ENCODE measurements around the gene LIM2.

The LIM2 gene

DNA sequence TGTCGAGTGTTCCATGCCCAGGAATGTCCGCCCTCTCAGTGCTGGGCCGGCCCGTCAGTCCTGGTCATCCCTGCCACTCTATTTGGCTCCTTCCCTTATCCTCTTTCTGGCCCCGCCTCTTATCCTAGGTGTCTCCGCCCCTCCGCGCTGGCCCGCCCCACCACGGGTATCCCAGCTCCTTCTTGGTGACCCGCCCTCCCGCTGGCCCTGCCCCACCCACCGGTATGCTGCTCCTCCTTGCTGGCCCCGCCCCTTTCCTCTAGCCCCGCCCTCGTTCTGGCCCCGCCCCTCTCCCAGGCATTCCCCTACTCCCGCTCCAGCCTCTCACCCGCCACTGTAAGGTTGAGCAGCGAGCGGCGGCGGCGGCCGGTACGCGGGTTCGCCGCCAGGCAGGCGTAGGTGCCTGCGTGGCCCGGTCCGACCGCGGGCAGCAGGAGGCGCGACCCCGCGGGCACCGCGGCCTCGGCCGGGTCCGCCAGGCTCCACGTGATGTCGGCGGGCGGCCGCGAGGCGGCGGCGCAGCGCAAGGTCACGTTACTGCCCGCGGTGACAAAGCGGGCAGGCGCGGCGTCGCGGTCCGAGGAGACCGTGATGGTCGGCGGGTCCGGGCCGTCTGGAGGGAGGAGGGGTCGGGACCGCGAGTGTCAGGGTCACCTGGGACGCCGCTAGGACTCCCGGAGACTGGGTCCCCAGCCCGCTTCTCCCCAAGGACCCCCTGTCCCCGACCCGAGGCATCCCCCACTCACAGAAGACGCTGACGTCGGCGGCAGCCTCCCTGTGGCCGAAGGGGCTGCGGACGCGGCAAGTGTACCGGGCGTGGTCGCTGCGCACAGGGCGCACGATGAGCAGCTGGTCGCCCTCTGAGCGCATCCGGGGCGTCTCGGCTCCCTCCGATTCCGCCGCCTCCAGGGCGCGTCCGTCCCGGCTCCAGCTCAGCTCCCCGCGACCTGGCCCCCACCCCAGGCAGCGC is 47.8 kb downstream of the LIM2 start:
- H3K9ac ChIP-seq (ENCODE audit: low read depth in 1 of 2, low read length in 2 of 2): peak overlapping the region; percentile 32 to 65
- no peaks in the 10 kb centered on the region for H3K9me3 ChIP-seq (ENCODE audit: control insufficient read depth in 2 of 2, low read length in 2 of 2)
- peak overlapping the region; percentile 56 to 83 for H3K27ac ChIP-seq (ENCODE audit: low read depth in 2 of 2, low read length in 2 of 2)
- H3K36me3 ChIP-seq (ENCODE audit: control insufficient read depth in 2 of 2, insufficient read depth in 2 of 2, low read length in 2 of 2): peaks cover 2 to 3% of the 10 kb centered on the region in 2 donors
- H3K27me3 ChIP-seq (ENCODE audit: control insufficient read depth in 2 of 2, insufficient read depth in 2 of 2, low read length in 2 of 2): no peaks in the 10 kb centered on the region
- H3K4me1 ChIP-seq (ENCODE audit: control insufficient read depth in 2 of 2, insufficient read depth in 2 of 2, low read length in 2 of 2): peaks cover 5 to 10% of the 10 kb centered on the region in 2 donors
- peak overlapping the region; percentile 72 to 80 for H3K4me3 ChIP-seq (ENCODE audit: low read length in 2 of 2)

DNA sequence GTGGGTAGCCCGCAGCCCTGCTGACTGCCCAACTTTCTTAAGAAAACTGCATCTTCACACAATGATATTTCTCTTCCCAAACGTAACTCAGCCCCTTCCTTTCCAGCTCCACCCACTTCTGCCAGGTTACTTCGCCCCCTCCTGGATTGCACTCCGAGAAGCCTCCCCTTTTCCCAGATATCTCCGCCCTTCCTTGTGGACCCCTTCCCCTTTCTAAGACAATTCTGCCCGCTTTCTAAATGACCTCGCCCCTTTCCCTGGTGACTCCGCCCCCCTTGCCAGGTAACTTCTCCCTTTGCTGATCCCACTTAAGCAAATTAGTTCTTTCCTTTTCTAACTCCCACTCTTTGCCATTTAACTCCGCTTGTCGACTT is 48.5 kb downstream of the LIM2 start:
- Histone ChIP-seq H3K27ac (ENCODE audit: low read depth in 2 of 2, low read length in 2 of 2) (peak overlapping the region; percentile 56 to 83), H3K4me1 (ENCODE audit: control insufficient read depth in 2 of 2, insufficient read depth in 2 of 2, low read length in 2 of 2) (peaks cover 5 to 10% of the 10 kb centered on the region in 2 donors), H3K27me3 (ENCODE audit: control insufficient read depth in 2 of 2, insufficient read depth in 2 of 2, low read length in 2 of 2) (no peaks in the 10 kb centered on the region), H3K36me3 (ENCODE audit: control insufficient read depth in 2 of 2, insufficient read depth in 2 of 2, low read length in 2 of 2) (no peaks in the 10 kb centered on the region), H3K4me3 (ENCODE audit: low read length in 2 of 2) (peak overlapping the region; percentile 72 to 80), H3K9me3 (ENCODE audit: control insufficient read depth in 2 of 2, low read length in 2 of 2) (no peaks in the 10 kb centered on the region), H3K9ac (ENCODE audit: low read depth in 1 of 2, low read length in 2 of 2) (peak overlapping the region; percentile 24 to 40)

DNA sequence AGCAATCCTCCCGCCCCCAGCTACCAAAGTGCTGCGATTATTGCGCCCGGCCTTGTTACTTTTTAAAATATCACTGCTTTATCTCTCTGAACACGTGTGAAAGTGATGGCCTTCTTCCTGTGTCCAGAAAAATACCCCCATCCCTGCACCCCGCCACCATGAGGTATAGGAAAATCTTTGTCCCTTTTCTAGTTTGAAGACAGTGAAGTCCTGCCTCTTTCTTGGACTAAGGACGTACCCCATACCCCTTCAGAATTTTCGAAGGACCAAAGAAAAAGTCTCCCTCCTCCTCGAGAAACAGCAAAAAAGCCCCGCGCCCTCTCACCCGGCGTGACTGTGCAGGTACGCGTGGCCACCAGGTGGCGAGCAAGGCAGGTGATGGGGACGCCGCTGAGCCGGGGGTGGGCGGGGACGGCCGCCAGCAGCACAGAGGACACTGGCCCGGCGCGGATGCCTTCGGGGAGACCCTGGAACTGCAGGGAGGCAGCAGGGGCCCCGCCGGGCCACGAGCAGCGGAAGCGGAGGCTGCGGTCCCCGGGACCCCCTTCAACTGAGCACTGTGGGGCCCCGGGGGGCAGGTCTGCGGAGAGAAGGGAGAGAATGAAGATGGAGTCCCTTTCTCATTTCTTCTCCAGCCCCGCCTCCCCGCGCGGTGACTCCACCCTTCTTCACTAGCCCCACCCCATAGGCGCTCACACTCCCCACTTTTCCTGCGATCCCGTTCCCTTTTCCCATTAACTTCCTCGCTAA is 49.0 kb downstream of the LIM2 start:
- Histone ChIP-seq H3K27ac (ENCODE audit: low read depth in 2 of 2, low read length in 2 of 2) (peak overlapping the region; percentile 56 to 83), H3K9me3 (ENCODE audit: control insufficient read depth in 2 of 2, low read length in 2 of 2) (no peaks in the 10 kb centered on the region), H3K4me3 (ENCODE audit: low read length in 2 of 2) (peak overlapping the region; percentile 72 to 80), H3K9ac (ENCODE audit: low read depth in 1 of 2, low read length in 2 of 2) (peak overlapping the region; percentile 24 to 40), H3K36me3 (ENCODE audit: control insufficient read depth in 2 of 2, insufficient read depth in 2 of 2, low read length in 2 of 2) (no peaks in the 10 kb centered on the region), H3K4me1 (ENCODE audit: control insufficient read depth in 2 of 2, insufficient read depth in 2 of 2, low read length in 2 of 2) (peaks cover 5 to 10% of the 10 kb centered on the region in 2 donors), H3K27me3 (ENCODE audit: control insufficient read depth in 2 of 2, insufficient read depth in 2 of 2, low read length in 2 of 2) (no peaks in the 10 kb centered on the region)

- Histone ChIP-seq H3K4me1 (ENCODE audit: control insufficient read depth in 2 of 2, insufficient read depth in 2 of 2, low read length in 2 of 2) (peaks cover 5 to 10% of the 10 kb centered on the region in 2 donors), H3K9me3 (ENCODE audit: control insufficient read depth in 2 of 2, low read length in 2 of 2) (no peaks in the 10 kb centered on the region), H3K4me3 (ENCODE audit: low read length in 2 of 2) (no peak overlapping the region), H3K27me3 (ENCODE audit: control insufficient read depth in 2 of 2, insufficient read depth in 2 of 2, low read length in 2 of 2) (no peaks in the 10 kb centered on the region), H3K9ac (ENCODE audit: low read depth in 1 of 2, low read length in 2 of 2) (no peak overlapping the region), H3K36me3 (ENCODE audit: control insufficient read depth in 2 of 2, insufficient read depth in 2 of 2, low read length in 2 of 2) (no peaks in the 10 kb centered on the region), H3K27ac (ENCODE audit: low read depth in 2 of 2, low read length in 2 of 2) (no peak overlapping the region)
These were observed 49.8 kb downstream of the LIM2 start for GRCh38 chr19:51337861-51338562.

DNA sequence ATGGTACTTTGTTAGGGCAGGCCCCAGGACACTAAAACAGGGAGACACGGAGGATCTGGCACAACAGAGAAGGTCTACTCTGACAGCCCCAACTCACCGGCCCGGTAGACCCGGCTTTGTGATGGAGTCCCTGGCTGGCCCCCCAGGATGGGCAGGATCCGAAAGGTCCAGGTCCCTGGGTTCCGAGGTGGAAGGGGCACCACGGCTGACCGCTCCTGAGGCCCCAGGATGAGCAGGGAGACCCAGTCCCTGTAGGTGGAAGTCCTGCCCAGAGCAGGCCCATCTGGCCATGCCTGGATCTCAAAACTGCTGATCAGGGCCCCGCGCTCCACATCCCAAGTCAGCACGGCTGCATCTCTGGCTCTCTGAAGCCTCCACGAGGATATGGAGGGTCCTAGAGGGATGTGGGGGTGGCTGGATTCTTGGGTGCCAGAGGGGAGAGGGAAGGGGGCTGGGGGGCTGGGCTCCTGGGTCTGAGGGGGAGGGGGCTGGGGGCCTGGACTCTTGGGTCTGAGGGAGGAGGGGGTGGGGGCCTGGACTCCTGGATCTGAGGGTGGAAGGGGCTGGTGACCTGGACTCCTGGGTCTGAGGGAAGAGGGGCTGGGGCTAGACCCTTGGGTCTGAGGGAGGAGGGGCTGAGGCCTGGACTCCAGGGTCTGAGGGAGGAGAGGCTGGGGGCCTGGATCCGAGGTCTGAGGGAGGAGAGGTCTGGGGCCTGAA is 50.5 kb downstream of the LIM2 start:
- H3K9ac ChIP-seq (ENCODE audit: low read depth in 1 of 2, low read length in 2 of 2): no peak overlapping the region

DNA sequence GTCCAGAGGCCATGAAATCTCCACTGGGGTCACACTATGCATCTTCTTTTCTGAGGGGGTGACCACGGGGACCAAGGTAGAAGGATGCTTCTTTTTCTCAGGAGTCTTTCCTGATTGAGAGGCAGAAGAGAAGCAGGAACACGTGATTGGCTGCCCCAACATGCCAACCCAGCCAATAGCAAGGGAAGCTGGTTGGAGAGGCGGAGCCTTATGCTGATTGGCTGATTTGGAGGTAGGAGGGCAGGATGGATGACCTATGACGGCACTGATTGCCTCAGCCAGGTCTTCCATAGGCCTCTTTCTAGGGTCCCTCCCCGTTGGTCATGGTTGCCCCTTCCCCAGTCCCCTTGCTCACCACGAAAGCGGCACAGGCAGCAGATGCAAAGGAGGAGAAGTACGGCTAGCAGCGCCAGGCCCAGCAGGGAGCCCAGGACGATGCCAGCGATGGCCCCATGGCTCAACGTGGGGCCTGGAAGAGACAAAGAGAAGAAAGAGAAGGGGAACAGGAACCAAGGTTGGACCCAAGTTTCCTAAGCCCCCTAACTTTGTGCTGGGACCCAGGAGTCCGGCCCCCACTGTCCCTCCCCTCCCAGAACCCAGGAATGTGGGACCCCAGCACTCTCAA is 53.8 kb downstream of the LIM2 start:
- no peaks in the 10 kb centered on the region for H3K36me3 ChIP-seq (ENCODE audit: control insufficient read depth in 2 of 2, insufficient read depth in 2 of 2, low read length in 2 of 2)
- H3K4me3 ChIP-seq (ENCODE audit: low read length in 2 of 2): no peak overlapping the region
- H3K27me3 ChIP-seq (ENCODE audit: control insufficient read depth in 2 of 2, insufficient read depth in 2 of 2, low read length in 2 of 2): no peaks in the 10 kb centered on the region
- H3K9me3 ChIP-seq (ENCODE audit: control insufficient read depth in 2 of 2, low read length in 2 of 2): no peaks in the 10 kb centered on the region
- H3K27ac ChIP-seq (ENCODE audit: low read depth in 2 of 2, low read length in 2 of 2): no peak overlapping the region
- H3K4me1 ChIP-seq (ENCODE audit: control insufficient read depth in 2 of 2, insufficient read depth in 2 of 2, low read length in 2 of 2): peaks cover 0 to 2% of the 10 kb centered on the region in 2 donors
- no peak overlapping the region for H3K9ac ChIP-seq (ENCODE audit: low read depth in 1 of 2, low read length in 2 of 2)

More for the DNA sequence above, 50.5 kb downstream of the LIM2 start:
- Histone ChIP-seq H3K4me1 (ENCODE audit: control insufficient read depth in 2 of 2, insufficient read depth in 2 of 2, low read length in 2 of 2) (peaks cover 5 to 10% of the 10 kb centered on the region in 2 donors), H3K36me3 (ENCODE audit: control insufficient read depth in 2 of 2, insufficient read depth in 2 of 2, low read length in 2 of 2) (no peaks in the 10 kb centered on the region), H3K9me3 (ENCODE audit: control insufficient read depth in 2 of 2, low read length in 2 of 2) (no peaks in the 10 kb centered on the region), H3K27me3 (ENCODE audit: control insufficient read depth in 2 of 2, insufficient read depth in 2 of 2, low read length in 2 of 2) (no peaks in the 10 kb centered on the region), H3K27ac (ENCODE audit: low read depth in 2 of 2, low read length in 2 of 2) (no peak overlapping the region), H3K4me3 (ENCODE audit: low read length in 2 of 2) (no peak overlapping the region)

DNA sequence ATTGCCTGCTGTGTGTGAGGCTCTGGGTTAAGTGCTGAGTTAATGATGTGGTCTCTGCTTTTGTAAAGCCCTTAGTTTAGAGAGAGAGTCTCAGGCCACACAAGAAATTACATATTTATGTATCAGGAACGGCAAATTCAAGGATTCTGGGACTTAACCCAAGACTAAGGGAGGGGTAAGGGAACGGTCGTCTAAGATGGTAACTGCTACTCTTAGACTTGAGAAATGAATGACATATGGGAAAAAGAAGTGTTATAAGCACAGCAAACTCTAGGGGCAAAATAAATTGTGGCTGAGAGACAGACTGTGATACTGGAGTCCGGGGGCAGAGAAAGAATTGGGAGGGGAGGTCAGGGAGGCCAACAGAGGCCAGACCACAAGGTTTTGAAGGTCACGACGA is 56.1 kb downstream of the LIM2 start:
- H3K9ac ChIP-seq (ENCODE audit: low read depth in 1 of 2, low read length in 2 of 2): no peak overlapping the region
- no peak overlapping the region for H3K4me3 ChIP-seq (ENCODE audit: low read length in 2 of 2)
- H3K36me3 ChIP-seq (ENCODE audit: control insufficient read depth in 2 of 2, insufficient read depth in 2 of 2, low read length in 2 of 2): no peaks in the 10 kb centered on the region
- H3K4me1 ChIP-seq (ENCODE audit: control insufficient read depth in 2 of 2, insufficient read depth in 2 of 2, low read length in 2 of 2): peaks cover 0 to 4% of the 10 kb centered on the region in 2 donors
- no peaks in the 10 kb centered on the region for H3K9me3 ChIP-seq (ENCODE audit: control insufficient read depth in 2 of 2, low read length in 2 of 2)
- H3K27me3 ChIP-seq (ENCODE audit: control insufficient read depth in 2 of 2, insufficient read depth in 2 of 2, low read length in 2 of 2): peaks cover 6 to 8% of the 10 kb centered on the region in 2 donors
- no peak overlapping the region for H3K27ac ChIP-seq (ENCODE audit: low read depth in 2 of 2, low read length in 2 of 2)

GRCh38 chr19:51331193-51331592 is 56.6 kb downstream of the LIM2 start:
- H3K4me3 ChIP-seq (ENCODE audit: low read length in 2 of 2): no peak overlapping the region
- peaks cover 6 to 8% of the 10 kb centered on the region in 2 donors for H3K27me3 ChIP-seq (ENCODE audit: control insufficient read depth in 2 of 2, insufficient read depth in 2 of 2, low read length in 2 of 2)
- peaks cover 0 to 4% of the 10 kb centered on the region in 2 donors for H3K4me1 ChIP-seq (ENCODE audit: control insufficient read depth in 2 of 2, insufficient read depth in 2 of 2, low read length in 2 of 2)
- no peak overlapping the region for H3K27ac ChIP-seq (ENCODE audit: low read depth in 2 of 2, low read length in 2 of 2)
- no peaks in the 10 kb centered on the region for H3K9me3 ChIP-seq (ENCODE audit: control insufficient read depth in 2 of 2, low read length in 2 of 2)
- no peaks in the 10 kb centered on the region for H3K36me3 ChIP-seq (ENCODE audit: control insufficient read depth in 2 of 2, insufficient read depth in 2 of 2, low read length in 2 of 2)
- no peak overlapping the region for H3K9ac ChIP-seq (ENCODE audit: low read depth in 1 of 2, low read length in 2 of 2)

DNA sequence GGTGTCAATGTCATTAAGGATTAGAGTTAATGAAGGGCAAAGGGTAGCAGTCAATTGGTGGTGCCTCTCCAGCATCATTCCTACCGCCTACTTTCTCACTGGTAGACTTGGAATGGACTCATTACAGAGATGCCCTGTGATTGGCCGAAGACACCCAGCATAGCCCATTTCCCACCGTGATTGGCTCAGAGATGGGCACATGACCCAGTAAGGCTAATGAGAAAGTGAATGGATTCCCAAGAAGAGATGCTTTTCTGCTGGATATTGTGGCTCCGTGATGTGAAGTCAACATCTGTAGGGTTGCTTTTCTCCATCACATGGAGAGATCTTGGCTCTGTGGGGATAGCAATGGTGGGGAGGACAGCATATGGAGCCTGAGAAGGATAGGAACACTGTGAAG is 57.4 kb downstream of the LIM2 start:
- Histone ChIP-seq H3K36me3 (ENCODE audit: control insufficient read depth in 2 of 2, insufficient read depth in 2 of 2, low read length in 2 of 2) (no peaks in the 10 kb centered on the region), H3K4me3 (ENCODE audit: low read length in 2 of 2) (no peak overlapping the region), H3K27me3 (ENCODE audit: control insufficient read depth in 2 of 2, insufficient read depth in 2 of 2, low read length in 2 of 2) (peaks cover 6 to 8% of the 10 kb centered on the region in 2 donors), H3K4me1 (ENCODE audit: control insufficient read depth in 2 of 2, insufficient read depth in 2 of 2, low read length in 2 of 2) (peaks cover 0 to 4% of the 10 kb centered on the region in 2 donors), H3K9ac (ENCODE audit: low read depth in 1 of 2, low read length in 2 of 2) (no peak overlapping the region), H3K9me3 (ENCODE audit: control insufficient read depth in 2 of 2, low read length in 2 of 2) (no peaks in the 10 kb centered on the region), H3K27ac (ENCODE audit: low read depth in 2 of 2, low read length in 2 of 2) (no peak overlapping the region)
